OCI-LY7 (cell line): Measurements from ENCODE around the gene SAP30BP. TPM values are rescaled to one million over a fixed set of nuclear protein-coding genes. Genes with fewer than 3 reads are reported as not detected.
A peak's percentile ranks its signal among the peaks of the same experiment; 100 is the strongest.

ENCODE experiments used
- BruUV-seq: library from RNA; stranded (reverse); fragments of 400-500 nt; replicated peaks from 2 replicates; lab custom pipeline; 2021; lab: Mats Ljungman, UMichigan
- CTCF ChIA-PET: fragments of 300-600 bp; sonication (Branson Sonifier 250); formaldehyde crosslinking; loops from one replicate; lab custom pipeline; 2022; ENCODE audit warnings: antibody characterized with exemption; ENCODE audit not compliant: unreplicated experiment; lab: Charles Lee
- POLR2A ChIA-PET: fragments of 300-600 bp; sonication (Branson Sonifier 250); formaldehyde crosslinking; loops from one replicate; lab custom pipeline; 2022; ENCODE audit warnings: antibody characterized with exemption; lab: Charles Lee
- DNase-seq: peaks from one replicate; pipeline ENCODE4 v3.0.0-alpha.2; 2015; ENCODE audit warnings: low spot score
- H2AFZ ChIP-seq: fragments of 200-600 bp; sonication (generic), shearing (Covaris generic); 2 replicates; pipeline ENCODE4 v1.6.1; 2014; ENCODE audit warnings: mild to moderate bottlenecking, antibody characterized with exemption, low read length, moderate library complexity
- H3K27ac ChIP-seq: fragments of 200-600 bp; sonication (generic); 2 replicates; pipeline ENCODE4 v1.5.1; 2014; ENCODE audit warnings: mixed run types, low read depth, mild to moderate bottlenecking, moderate library complexity, low read length, inconsistent platforms; ENCODE audit not compliant: poor library complexity, severe bottlenecking
- H3K36me3 ChIP-seq: fragments of 200-600 bp; sonication (generic); 2 replicates; pipeline ENCODE4 v1.6.1; 2014; ENCODE audit warnings: mild to moderate bottlenecking, antibody characterized with exemption, low read length, moderate library complexity, mixed read lengths; ENCODE audit not compliant: insufficient read depth
- H3K4me1 ChIP-seq: fragments of 200-600 bp; sonication (generic); 2 replicates; pipeline ENCODE4 v1.5.1; 2014; ENCODE audit warnings: mild to moderate bottlenecking, low read length; ENCODE audit not compliant: insufficient read depth, poor library complexity, severe bottlenecking
- H3K4me2 ChIP-seq: fragments of 200-600 bp; sonication (generic); 2 replicates; pipeline ENCODE4 v1.6.1; 2014; ENCODE audit warnings: mild to moderate bottlenecking, low read length
- H3K4me3 ChIP-seq: fragments of 200-600 bp; sonication (generic); 2 replicates; pipeline ENCODE4 v1.5.1; 2014; ENCODE audit warnings: mild to moderate bottlenecking, low read depth, low read length; ENCODE audit not compliant: poor library complexity, severe bottlenecking
- H3K79me2 ChIP-seq: fragments of 200-600 bp; sonication (generic); 2 replicates; pipeline ENCODE4 v1.6.1; 2016; ENCODE audit warnings: low read depth, mild to moderate bottlenecking, low read length, moderate library complexity, mixed read lengths; ENCODE audit not compliant: insufficient read depth
- H3K9me2 ChIP-seq: fragments of 200-600 bp; sonication (generic); 2 replicates; pipeline ENCODE4 v1.6.1; 2016; ENCODE audit warnings: mild to moderate bottlenecking, low read length, mixed read lengths; ENCODE audit not compliant: insufficient read depth
- H3K9me3 ChIP-seq: fragments of 200-600 bp; sonication (generic); 2 replicates; pipeline ENCODE4 v1.6.1; 2014; ENCODE audit warnings: mild to moderate bottlenecking, mixed run types, low read length, mixed read lengths
- H4K20me1 ChIP-seq: fragments of 200-600 bp; sonication (generic); 2 replicates; pipeline ENCODE4 v1.6.1; 2014; ENCODE audit warnings: mild to moderate bottlenecking, antibody characterized with exemption, low read length, moderate library complexity, mixed read lengths; ENCODE audit not compliant: insufficient read depth
- CTCF ChIP-seq: fragments of 200-600 bp; sonication (generic); conservative IDR thresholded peaks from 2 replicates; pipeline ENCODE4 v1.5.1; 2014; ENCODE audit warnings: mild to moderate bottlenecking, antibody characterized with exemption, low read length, moderate library complexity, mixed read lengths
- EZH2phosphoT487 ChIP-seq: fragments of 200-600 bp; sonication (generic); IDR thresholded peaks from 2 replicates; pipeline ENCODE4 v1.6.1; 2018; ENCODE audit warnings: low read depth, borderline replicate concordance, mild to moderate bottlenecking, mixed run types, antibody characterized with exemption, low read length, moderate library complexity, mixed read lengths
- intact Hi-C: fragments of 100-400 bp; cut with micrococcal nuclease; formaldehyde crosslinking; loops from one replicate; pipeline ENCODE4 v1.10.0; 2022; ENCODE audit not compliant: unreplicated experiment
- total RNA-seq, 2 experiments: library from RNA; depleted of rRNA in 1 of 2; stranded (reverse); fragments of >200 nt in 1 of 2; shearing (Covaris generic) in 1 of 2; gene quantifications; 2 replicates each; pipeline ENCODE4 v1.2.3, GENCODE V29; 2014 to 2022

SAP30BP gene
- total RNA-seq, 2 experiments from 2014 or later = 127 to 187 TPM

- H2AFZ ChIP-seq = no peak overlapping the region
- H3K36me3 ChIP-seq = peaks cover 82% of the 10 kb centered on the region
- TF ChIP-seq EZH2phosphoT487 = no peak
- TF ChIP-seq CTCF = peak; percentile 38; the same call in 1 of the 2 replicates
- 0 out of 2 replicates have a peak, but pooled peaks cover 3% of the 10 kb centered on the region for H4K20me1 ChIP-seq
- H3K9me3 ChIP-seq = no peaks in the 10 kb centered on the region
- ChIA-PET POLR2A (interaction anchor here (1.1 to 1.7 kb wide), 4 partner anchors 8 to 58 kb away, joined by 3 to 5 read pairs (median 4); no protein-coding TSS in a partner anchor), CTCF (interaction anchor here (1.5 kb wide), 1 partner anchor 9 kb away, joined by 6 read pairs; no protein-coding TSS in a partner anchor)
- H3K27ac ChIP-seq = no peak overlapping the region
- no peak for DNase-seq
- no peaks in the 10 kb centered on the region for H3K9me2 ChIP-seq
- no peak overlapping the region for H3K4me3 ChIP-seq
- BruUV-seq = no TSS peak
- peaks cover 6% of the 10 kb centered on the region for H3K4me1 ChIP-seq
- intact Hi-C loops = loop anchor here (5.0 kb wide), 1 partner anchor 33 kb away; no protein-coding TSS in a partner anchor
- no peak overlapping the region for H3K4me2 ChIP-seq
- peaks cover 54% of the 10 kb centered on the region for H3K79me2 ChIP-seq
Measured at GRCh38 chr17:75679706-75680211, 12.6 kb downstream of the SAP30BP start.

GRCh38 chr17:75680431-75680830, 13.3 kb downstream of the SAP30BP start:
- 0 out of 2 replicates have a peak, but pooled peaks cover 3% of the 10 kb centered on the region for H4K20me1 ChIP-seq
- peaks cover 6% of the 10 kb centered on the region for H3K4me1 ChIP-seq
- H3K4me3 ChIP-seq = no peak overlapping the region
- no peaks in the 10 kb centered on the region for H3K9me3 ChIP-seq
- no peak for DNase-seq
- ChIA-PET CTCF (interaction anchor here (1.4 kb wide), 1 partner anchor 70 kb away, joined by 5 read pairs; no protein-coding TSS in a partner anchor), POLR2A (interaction anchor here (0.6 to 1.7 kb wide), 4 partner anchors 8 to 180 kb away, joined by 3 to 5 read pairs (median 4); no protein-coding TSS in a partner anchor)
- peaks cover 56% of the 10 kb centered on the region for H3K79me2 ChIP-seq
- H3K9me2 ChIP-seq = no peaks in the 10 kb centered on the region
- H3K4me2 ChIP-seq = no peak overlapping the region
- intact Hi-C loops = no loop called here
- BruUV-seq = no TSS peak
- no peak overlapping the region for H3K27ac ChIP-seq
- no peak overlapping the region for H2AFZ ChIP-seq
- TF ChIP-seq EZH2phosphoT487 = no peak
- no peak for TF ChIP-seq CTCF
- H3K36me3 ChIP-seq = peaks cover 88% of the 10 kb centered on the region

GRCh38 chr17:75681289-75681688, 14.2 kb downstream of the SAP30BP start:
- no peaks in the 10 kb centered on the region for H3K9me2 ChIP-seq
- no peak overlapping the region for H3K4me3 ChIP-seq
- H3K79me2 ChIP-seq = peaks cover 56% of the 10 kb centered on the region
- no peaks in the 10 kb centered on the region for H3K9me3 ChIP-seq
- H3K36me3 ChIP-seq = peaks cover 88% of the 10 kb centered on the region
- BruUV-seq = no TSS peak
- POLR2A ChIA-PET = interaction anchor here (1.7 kb wide), 1 partner anchor 57 kb away, joined by 5 read pairs; no protein-coding TSS in a partner anchor
- H3K4me1 ChIP-seq = peaks cover 14% of the 10 kb centered on the region
- TF ChIP-seq EZH2phosphoT487 (no peak), CTCF (no peak)
- no peaks in the 10 kb centered on the region for H4K20me1 ChIP-seq
- CTCF ChIA-PET = interaction anchor here (1.4 kb wide), 1 partner anchor 69 kb away, joined by 5 read pairs; no protein-coding TSS in a partner anchor
- intact Hi-C loops = no loop called here
- no peak overlapping the region for H3K27ac ChIP-seq
- no peak overlapping the region for H2AFZ ChIP-seq
- no peak for DNase-seq
- no peak overlapping the region for H3K4me2 ChIP-seq
